A549 (cell line): Measurements from ENCODE around the gene CLCNKB.

Experiments
- MAZ ChIP-seq: fragments of 150-350 bp; IDR thresholded peaks from 2 replicates; pipeline ENCODE4 v1.6.1; 2014; ENCODE audit warnings: antibody characterized with exemption, low read depth, low read length, borderline replicate concordance
- NPAS2 ChIP-seq: fragments of 250-450 bp; sonication (Bioruptor Pico); IDR thresholded peaks from 2 replicates; pipeline ENCODE4 v1.8.0; 2022; ENCODE audit warnings: mild to moderate bottlenecking, moderate library complexity, borderline replicate concordance
- PHF8 ChIP-seq: fragments of 200-600 bp; sonication (generic); IDR thresholded peaks from 2 replicates; pipeline ENCODE4 v1.6.1; 2016; ENCODE audit warnings: low read depth, mild to moderate bottlenecking, antibody characterized with exemption, moderate library complexity, borderline replicate concordance
- POLR2A ChIP-seq: IDR thresholded peaks from 2 replicates; pipeline ENCODE4 v1.6.1; 2012; ENCODE audit warnings: mild to moderate bottlenecking, low read length
- RAD21 ChIP-seq, 2 experiments: fragments of >200 bp in 1 of 2; sonication (Bioruptor Twin) in 1 of 2; formaldehyde crosslinking in 1 of 2; IDR thresholded peaks in 1 of 2; conservative IDR thresholded peaks in 1 of 2; 2 replicates in 1 of 2; 3 replicates in 1 of 2; pipeline ENCODE4 v1.6.1; 2012 to 2018; ENCODE audit warnings: inconsistent platforms in 1 of 2
- RFX5 ChIP-seq: fragments of 450-650 bp; IDR thresholded peaks from 2 replicates; pipeline ENCODE4 v1.7.1; 2014; ENCODE audit warnings: antibody characterized with exemption, mild to moderate bottlenecking, moderate library complexity
- SMC3 ChIP-seq: fragments of >200 bp; sonication (Bioruptor Twin); formaldehyde crosslinking; IDR thresholded peaks from 3 replicates; pipeline ENCODE4 v1.6.1; 2018; ENCODE audit warnings: inconsistent platforms
- TF ChIP-seq, protein P1 (sequence below): fragments of >200 bp; sonication (Bioruptor Twin); formaldehyde crosslinking; IDR thresholded peaks from 3 replicates; pipeline ENCODE4 v1.5.1; 2016
- TF ChIP-seq, protein P2 (sequence below): fragments of 450-650 bp; IDR thresholded peaks from 2 replicates; pipeline ENCODE4 v1.6.1; 2014; ENCODE audit warnings: antibody characterized with exemption
- TF ChIP-seq, protein P3 (sequence below): IDR thresholded peaks from 2 replicates; pipeline ENCODE4 v1.6.1; 2012
- TF ChIP-seq, protein P4 (sequence below): fragments of 250-450 bp; sonication (Bioruptor Pico); IDR thresholded peaks from 2 replicates; pipeline ENCODE4 v1.5.0; 2021; ENCODE audit warnings: mild to moderate bottlenecking, moderate library complexity, borderline replicate concordance

DNA sequence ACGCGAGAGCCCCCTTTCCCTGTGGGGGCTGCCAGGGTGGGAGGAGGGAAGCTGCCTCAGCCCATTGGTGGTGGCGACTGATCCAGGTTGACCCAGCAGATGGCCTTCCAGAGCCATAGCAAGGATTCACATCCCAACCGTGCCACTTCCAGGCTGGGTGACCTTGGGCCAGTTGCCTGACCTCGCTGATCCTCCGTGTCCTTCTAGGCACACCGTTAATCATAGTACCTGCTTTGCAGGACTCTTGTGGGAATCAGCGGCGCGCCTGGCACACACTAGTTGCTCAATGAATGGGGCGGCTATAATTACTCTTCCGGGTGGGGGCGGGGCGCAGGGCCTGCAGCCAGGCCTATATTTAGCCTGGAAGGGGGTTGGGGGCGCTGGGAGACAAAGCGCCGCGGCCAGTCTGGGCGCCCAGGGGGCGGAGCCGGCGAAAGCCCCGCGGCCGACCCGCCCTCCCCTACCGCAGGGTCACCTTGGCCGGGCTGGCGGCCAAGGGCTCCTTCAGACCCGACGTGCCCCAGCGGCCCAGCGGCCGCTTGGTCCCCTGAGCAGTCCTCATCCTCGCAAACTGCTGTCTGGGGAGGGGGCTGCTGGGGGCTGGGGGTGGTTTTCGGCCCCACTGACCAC lies 30.9 kb upstream of the CLCNKB start:
- TF ChIP-seq, protein P1, sequence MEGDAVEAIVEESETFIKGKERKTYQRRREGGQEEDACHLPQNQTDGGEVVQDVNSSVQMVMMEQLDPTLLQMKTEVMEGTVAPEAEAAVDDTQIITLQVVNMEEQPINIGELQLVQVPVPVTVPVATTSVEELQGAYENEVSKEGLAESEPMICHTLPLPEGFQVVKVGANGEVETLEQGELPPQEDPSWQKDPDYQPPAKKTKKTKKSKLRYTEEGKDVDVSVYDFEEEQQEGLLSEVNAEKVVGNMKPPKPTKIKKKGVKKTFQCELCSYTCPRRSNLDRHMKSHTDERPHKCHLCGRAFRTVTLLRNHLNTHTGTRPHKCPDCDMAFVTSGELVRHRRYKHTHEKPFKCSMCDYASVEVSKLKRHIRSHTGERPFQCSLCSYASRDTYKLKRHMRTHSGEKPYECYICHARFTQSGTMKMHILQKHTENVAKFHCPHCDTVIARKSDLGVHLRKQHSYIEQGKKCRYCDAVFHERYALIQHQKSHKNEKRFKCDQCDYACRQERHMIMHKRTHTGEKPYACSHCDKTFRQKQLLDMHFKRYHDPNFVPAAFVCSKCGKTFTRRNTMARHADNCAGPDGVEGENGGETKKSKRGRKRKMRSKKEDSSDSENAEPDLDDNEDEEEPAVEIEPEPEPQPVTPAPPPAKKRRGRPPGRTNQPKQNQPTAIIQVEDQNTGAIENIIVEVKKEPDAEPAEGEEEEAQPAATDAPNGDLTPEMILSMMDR: 0 out of 3 replicates have a peak, but pooled peaks have one; percentile 15
- TF ChIP-seq NPAS2 (CRISPR knock-in tag) (no peak), POLR2A (no peak), RAD21 (conservative IDR thresholded peaks at IDR 0.05 in 1 of 2, IDR thresholded peaks at IDR 0.05 in 1 of 2) (peak; percentile 29 to 33; a peak in 2 of 5 replicates), SMC3 (peak; percentile 30; the same call in 2 of the 3 replicates), RFX5 (no peak), MAZ (no peak), PHF8 (no peak)
- TF ChIP-seq, protein P2, sequence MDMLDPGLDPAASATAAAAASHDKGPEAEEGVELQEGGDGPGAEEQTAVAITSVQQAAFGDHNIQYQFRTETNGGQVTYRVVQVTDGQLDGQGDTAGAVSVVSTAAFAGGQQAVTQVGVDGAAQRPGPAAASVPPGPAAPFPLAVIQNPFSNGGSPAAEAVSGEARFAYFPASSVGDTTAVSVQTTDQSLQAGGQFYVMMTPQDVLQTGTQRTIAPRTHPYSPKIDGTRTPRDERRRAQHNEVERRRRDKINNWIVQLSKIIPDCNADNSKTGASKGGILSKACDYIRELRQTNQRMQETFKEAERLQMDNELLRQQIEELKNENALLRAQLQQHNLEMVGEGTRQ: no peak
- TF ChIP-seq, protein P3, sequence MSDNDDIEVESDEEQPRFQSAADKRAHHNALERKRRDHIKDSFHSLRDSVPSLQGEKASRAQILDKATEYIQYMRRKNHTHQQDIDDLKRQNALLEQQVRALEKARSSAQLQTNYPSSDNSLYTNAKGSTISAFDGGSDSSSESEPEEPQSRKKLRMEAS: no peak
- TF ChIP-seq, protein P4, sequence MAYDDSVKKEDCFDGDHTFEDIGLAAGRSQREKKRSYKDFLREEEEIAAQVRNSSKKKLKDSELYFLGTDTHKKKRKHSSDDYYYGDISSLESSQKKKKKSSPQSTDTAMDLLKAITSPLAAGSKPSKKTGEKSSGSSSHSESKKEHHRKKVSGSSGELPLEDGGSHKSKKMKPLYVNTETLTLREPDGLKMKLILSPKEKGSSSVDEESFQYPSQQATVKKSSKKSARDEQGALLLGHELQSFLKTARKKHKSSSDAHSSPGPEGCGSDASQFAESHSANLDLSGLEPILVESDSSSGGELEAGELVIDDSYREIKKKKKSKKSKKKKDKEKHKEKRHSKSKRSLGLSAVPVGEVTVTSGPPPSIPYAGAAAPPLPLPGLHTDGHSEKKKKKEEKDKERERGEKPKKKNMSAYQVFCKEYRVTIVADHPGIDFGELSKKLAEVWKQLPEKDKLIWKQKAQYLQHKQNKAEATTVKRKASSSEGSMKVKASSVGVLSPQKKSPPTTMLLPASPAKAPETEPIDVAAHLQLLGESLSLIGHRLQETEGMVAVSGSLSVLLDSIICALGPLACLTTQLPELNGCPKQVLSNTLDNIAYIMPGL (CRISPR knock-in tag): no peak
